Kidney (tissue), 14 donors: ENCODE results near the gene NBEA. TPM values are rescaled to one million over a fixed set of nuclear protein-coding genes. Genes with fewer than 3 reads are reported as not detected.

Source experiments
- DNase-seq, 5 donors: peaks; one replicate each; pipeline ENCODE4 v3.0.0-alpha.2; 2013 to 2020
- FAIRE-seq: peaks from 2 replicates; lab custom pipeline; 2012; peaks lifted over from hg19 to GRCh38; lab: Jason Lieb, UNC
- H3K27ac ChIP-seq, 2 donors: one replicate each; pipeline ENCODE4 v1.7.0; 2013; ENCODE audit warnings: low read depth in 2 of 2, low read length in 2 of 2, inconsistent platforms in 1 of 2
- H3K27me3 ChIP-seq: one replicate; pipeline ENCODE4 v1.7.1; 2013; ENCODE audit warnings: low read length, inconsistent platforms; ENCODE audit not compliant: control insufficient read depth, insufficient read depth
- H3K36me3 ChIP-seq, 3 donors: one replicate each; pipeline versions ENCODE4 v1.7.0 to v1.7.1; 2013; ENCODE audit warnings: low read length in 3 of 3, control low read depth in 1 of 3, inconsistent platforms in 1 of 3; ENCODE audit not compliant: insufficient read depth in 3 of 3, control insufficient read depth in 2 of 3
- H3K4me1 ChIP-seq, 3 donors: one replicate each; pipeline versions ENCODE4 v1.7.0 to v1.7.1; 2013; ENCODE audit warnings: low read length in 3 of 3, inconsistent platforms in 1 of 3, low read depth in 1 of 3; ENCODE audit not compliant: control insufficient read depth in 2 of 3, insufficient read depth in 2 of 3
- H3K4me3 ChIP-seq, 3 donors: one replicate each; pipeline versions ENCODE4 v1.7.0 to v1.8.1; 2013; ENCODE audit warnings: low read length in 3 of 3, control low read depth in 1 of 3, inconsistent platforms in 1 of 3
- H3K9ac ChIP-seq, 3 donors: one replicate each; pipeline versions ENCODE4 v1.7.0 to v1.7.1; 2013; ENCODE audit warnings: low read length in 3 of 3, control low read depth in 1 of 3, inconsistent platforms in 1 of 3
- H3K9me3 ChIP-seq, 3 donors: one replicate each; pipeline versions ENCODE4 v1.7.0 to v1.7.1; 2013; ENCODE audit warnings: low read length in 3 of 3, control low read depth in 1 of 3, inconsistent platforms in 1 of 3; ENCODE audit not compliant: control insufficient read depth in 2 of 3, insufficient read depth in 1 of 3
- CTCF ChIP-seq: IDR thresholded peaks from 3 replicates; pipeline ENCODE4 v1.5.1; 2012; ENCODE audit warnings: mild to moderate bottlenecking, moderate library complexity, borderline replicate concordance; ENCODE audit not compliant: insufficient read depth; ENCODE audit errors: extremely low read depth
- intact Hi-C: fragments of 100-400 bp; cut with DNase I; formaldehyde crosslinking; loops from one replicate; pipeline ENCODE4 v1.11.1; 2022
- polyA plus RNA-seq: library from polyadenylated mRNA; stranded (reverse); fragments of 350-450 nt; fragmentation: Illumina TruSeq; extraction: RNeasy Lipid Tissue Mini Kit (QIAGEN cat#74804); gene quantifications from one replicate; pipeline ENCODE4 v1.2.3, GENCODE V29; 2014; ENCODE audit warnings: low read depth, low replicate concordance; ENCODE audit not compliant: insufficient read depth
- total RNA-seq: library from RNA; stranded (reverse); fragmentation: NEBNext Ultra II Directional; extraction: Animal tissue kit (Norgen Biotek cat#: 25700); gene quantifications from one replicate; pipeline ENCODE4 v1.2.1, GENCODE V29; 2021
- donor health status: control.
- donor health status: control.
- donor health status: control.
- donor health status: control.
- donor health status: control.
- donor health status: DM: yes; HTN: yes; CAD: no.
- donor health status: Normal renal cell carcinoma (clear cell type).

Gene NBEA
- total and polyA plus RNA-seq, 2 donors from 2014 or later = 4.7 to 14.6 TPM

DNA sequence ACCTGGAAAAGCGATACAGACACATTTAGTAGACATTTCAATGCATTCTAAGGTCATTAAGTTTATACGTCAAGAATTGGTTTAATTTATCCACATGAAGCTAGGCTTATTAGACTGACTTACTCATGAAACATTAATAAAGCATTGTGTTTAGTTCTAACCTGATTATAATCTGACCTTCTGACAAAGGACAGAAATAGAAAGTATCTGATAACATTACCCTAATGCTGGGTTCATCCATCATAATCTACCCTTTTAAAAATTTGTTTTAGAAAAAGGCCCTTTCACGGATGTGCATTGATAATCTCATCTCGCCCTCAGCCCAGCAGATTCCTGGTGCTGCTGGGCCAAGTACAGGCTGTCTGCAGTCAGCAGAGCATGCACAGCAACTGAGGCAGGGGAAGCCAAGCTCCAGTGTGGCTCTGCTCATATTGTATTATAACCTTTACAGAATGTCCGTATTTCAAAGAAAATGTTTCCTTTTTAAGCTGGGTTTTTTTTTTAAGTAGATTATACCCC is 676.6 kb downstream of the NBEA start:
- DNase-seq = no peak
- Histone ChIP-seq H3K27ac (no peak overlapping the region), H3K4me1 (no peaks in the 10 kb centered on the region), H3K4me3 (no peak overlapping the region), H3K9me3 (no peaks in the 10 kb centered on the region), H3K36me3 (no peaks in the 10 kb centered on the region), H3K9ac (no peak overlapping the region), H3K27me3 (no peaks in the 10 kb centered on the region)
- FAIRE-seq = no peak
- no peak for TF ChIP-seq CTCF
- intact Hi-C loops = no loop called here

DNA sequence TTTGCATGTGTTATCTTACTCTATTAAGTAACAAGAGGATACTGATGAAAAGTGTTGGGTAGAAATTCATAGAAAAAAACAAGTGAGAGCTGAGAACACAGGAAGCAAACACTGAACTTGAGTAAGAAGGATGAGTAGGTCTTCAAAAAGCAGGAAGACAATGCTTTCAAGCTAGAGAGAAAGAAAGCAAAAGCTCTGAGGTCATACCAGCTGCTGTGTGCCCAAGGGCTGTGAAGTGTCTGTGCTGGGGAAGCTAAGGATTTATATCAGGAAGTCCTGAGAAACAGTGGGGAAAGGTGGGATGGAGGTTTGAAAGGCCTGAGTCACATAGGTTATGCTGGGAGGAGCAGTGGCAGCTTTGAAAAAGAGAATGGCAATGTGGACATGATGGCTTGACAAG is 679.9 kb downstream of the NBEA start:
- no peak overlapping the region for H3K4me3 ChIP-seq
- no peaks in the 10 kb centered on the region for H3K9me3 ChIP-seq
- no peaks in the 10 kb centered on the region for H3K4me1 ChIP-seq
- no peaks in the 10 kb centered on the region for H3K36me3 ChIP-seq
- DNase-seq (no peak), FAIRE-seq (no peak)
- H3K27ac ChIP-seq = no peak overlapping the region
- no peak for TF ChIP-seq CTCF
- intact Hi-C loops = no loop called here
- no peak overlapping the region for H3K9ac ChIP-seq
- no peaks in the 10 kb centered on the region for H3K27me3 ChIP-seq

DNA sequence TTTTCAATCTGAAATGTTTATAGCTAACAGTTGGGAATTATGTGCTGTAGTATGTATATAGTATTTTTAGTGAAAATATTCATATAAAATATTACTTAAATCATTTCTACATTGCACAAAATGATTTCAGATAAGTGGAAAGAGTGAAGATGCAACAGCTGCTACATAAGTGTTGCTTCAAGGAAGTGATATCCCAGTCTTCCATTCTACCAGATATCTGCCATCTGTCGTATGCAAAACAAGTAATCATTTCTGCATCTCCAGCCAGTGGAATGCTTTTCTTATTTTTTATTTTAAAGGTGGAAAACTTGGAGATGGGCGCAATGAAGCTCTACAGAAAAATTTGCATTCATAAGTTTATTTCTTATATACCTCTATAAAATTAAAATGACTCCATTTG is 687.0 kb downstream of the NBEA start:
- no peaks in the 10 kb centered on the region for H3K4me1 ChIP-seq
- DNase-seq = no peak
- intact Hi-C loops = no loop called here
- H3K27ac ChIP-seq = no peak overlapping the region
- H3K4me3 ChIP-seq = no peak overlapping the region
- no peak overlapping the region for H3K9ac ChIP-seq
- no peaks in the 10 kb centered on the region for H3K27me3 ChIP-seq
- no peak for TF ChIP-seq CTCF
- H3K9me3 ChIP-seq = no peaks in the 10 kb centered on the region
- no peak for FAIRE-seq
- H3K36me3 ChIP-seq = no peaks in the 10 kb centered on the region

- FAIRE-seq (no peak), DNase-seq (peak in 4 of 5 donors; percentile 13 to 67 (median 44))
- intact Hi-C loops = no loop called here
- H3K36me3 ChIP-seq = no peaks in the 10 kb centered on the region
- peak; percentile 37 for TF ChIP-seq CTCF
- no peak overlapping the region for H3K9ac ChIP-seq
- H3K27me3 ChIP-seq = no peaks in the 10 kb centered on the region
- no peaks in the 10 kb centered on the region for H3K4me1 ChIP-seq
- H3K9me3 ChIP-seq = no peaks in the 10 kb centered on the region
- H3K4me3 ChIP-seq = no peak overlapping the region
- no peak overlapping the region for H3K27ac ChIP-seq
These were observed 688.6 kb downstream of the NBEA start for GRCh38 chr13:35630551-35631275.
